Neural cell (in vitro differentiated cells): ENCODE measurements around the gene CNIH1. TPM values are rescaled to one million over a fixed set of nuclear protein-coding genes. Genes with fewer than 3 reads are reported as not detected.

ENCODE experiments used
- H2AFZ ChIP-seq: fragments of 200-600, 300-800 bp; sonication (generic), shearing (Covaris generic); 2 replicates; pipeline ENCODE4 v1.6.0; 2014; ENCODE audit warnings: low read depth, mild to moderate bottlenecking, antibody characterized with exemption, low read length, moderate library complexity
- H3F3A ChIP-seq: fragments of 200-600 bp; shearing (Covaris generic); 2 replicates; pipeline ENCODE4 v1.6.1; 2016; ENCODE audit warnings: mild to moderate bottlenecking, moderate library complexity, mixed read lengths, antibody characterized with exemption, low read length; ENCODE audit not compliant: insufficient read depth, poor library complexity, severe bottlenecking
- H3K27ac ChIP-seq: fragments of 200-600, 300-800 bp; sonication (generic), shearing (Covaris generic); 2 replicates; pipeline ENCODE4 v1.5.1; 2014; ENCODE audit warnings: mild to moderate bottlenecking, low read length, moderate library complexity
- H3K27me3 ChIP-seq: fragments of 300-800, 200-600 bp; sonication (generic), shearing (Covaris generic); 2 replicates; pipeline ENCODE4 v1.6.0; 2014; ENCODE audit warnings: mild to moderate bottlenecking, low read depth, low read length, moderate library complexity; ENCODE audit not compliant: insufficient read depth
- H3K36me3 ChIP-seq: fragments of 300-800, 200-600 bp; sonication (generic), shearing (Covaris generic); 2 replicates; pipeline ENCODE4 v1.5.1; 2014; ENCODE audit warnings: mild to moderate bottlenecking, antibody characterized with exemption, low read length, moderate library complexity; ENCODE audit not compliant: insufficient read depth
- H3K4me2 ChIP-seq: fragments of 300-800, 200-600 bp; sonication (generic), shearing (Covaris generic); 2 replicates; pipeline ENCODE4 v1.6.0; 2014; ENCODE audit warnings: mild to moderate bottlenecking, low read length
- H3K4me3 ChIP-seq: fragments of 300-800, 200-600 bp; sonication (generic), shearing (Covaris generic); 2 replicates; pipeline ENCODE4 v1.5.1; 2014; ENCODE audit warnings: mild to moderate bottlenecking, low read length, moderate library complexity
- H3K79me2 ChIP-seq: fragments of 200-600 bp; shearing (Covaris generic); replicated peaks from 2 replicates; pipeline ENCODE4 v1.6.0; 2014; ENCODE audit warnings: mild to moderate bottlenecking, low read length, moderate library complexity; ENCODE audit not compliant: insufficient read depth
- H3K9ac ChIP-seq: fragments of 300-800, 200-600 bp; sonication (generic), shearing (Covaris generic); 2 replicates; pipeline ENCODE4 v1.6.1; 2016; ENCODE audit warnings: mild to moderate bottlenecking, low read length, mixed read lengths
- H3K9me2 ChIP-seq: fragments of 200-600 bp; shearing (Covaris generic); 2 replicates; pipeline ENCODE4 v1.6.1; 2016; ENCODE audit warnings: mild to moderate bottlenecking, low read length, mixed read lengths; ENCODE audit not compliant: insufficient read depth
- H3K9me3 ChIP-seq: fragments of 200-600, 300-800 bp; sonication (generic), shearing (Covaris generic); 2 replicates; pipeline ENCODE4 v1.6.1; 2016; ENCODE audit warnings: mild to moderate bottlenecking, mixed run types, low read length, moderate library complexity, mixed read lengths
- H4K20me1 ChIP-seq: fragments of 200-600 bp; shearing (Covaris generic); 2 replicates; pipeline ENCODE4 v1.6.1; 2016; ENCODE audit warnings: mild to moderate bottlenecking, mixed run types; ENCODE audit not compliant: insufficient read depth
- CTCF ChIP-seq: fragments of 450-650 bp; IDR thresholded peaks from 2 replicates; pipeline ENCODE4 v1.5.1; 2014; ENCODE audit warnings: antibody characterized with exemption, mild to moderate bottlenecking, moderate library complexity; ENCODE audit not compliant: poor library complexity, severe bottlenecking
- EP300 ChIP-seq: fragments of 450-650 bp; conservative IDR thresholded peaks from 2 replicates; pipeline ENCODE4 v1.6.1; 2014; ENCODE audit warnings: antibody characterized with exemption, mild to moderate bottlenecking, moderate library complexity; ENCODE audit not compliant: poor library complexity, severe bottlenecking
- EZH2 ChIP-seq: fragments of 200-600, 300-800 bp; shearing (Covaris generic), sonication (generic); IDR thresholded peaks from 2 replicates; pipeline ENCODE4 v1.6.1; 2014; ENCODE audit warnings: antibody characterized with exemption, low read length, borderline replicate concordance, mild to moderate bottlenecking; ENCODE audit not compliant: insufficient read depth, poor library complexity, severe bottlenecking
- MXI1 ChIP-seq: fragments of 450-650 bp; conservative IDR thresholded peaks from 2 replicates; pipeline ENCODE4 v1.6.1; 2014; ENCODE audit warnings: antibody characterized with exemption, mild to moderate bottlenecking; ENCODE audit not compliant: poor library complexity, severe bottlenecking
- POLR2AphosphoS5 ChIP-seq: IDR thresholded peaks from 2 replicates; pipeline ENCODE4 v1.6.1; 2012
- RAD21 ChIP-seq: fragments of 450-650 bp; conservative IDR thresholded peaks from 2 replicates; pipeline ENCODE4 v1.6.1; 2014; ENCODE audit warnings: antibody characterized with exemption, mild to moderate bottlenecking, moderate library complexity
- REST ChIP-seq: IDR thresholded peaks from 2 replicates; pipeline ENCODE4 v1.6.1; 2012; ENCODE audit warnings: borderline replicate concordance
- SMC3 ChIP-seq: fragments of 450-650 bp; conservative IDR thresholded peaks from 2 replicates; pipeline ENCODE4 v1.6.1; 2014; ENCODE audit warnings: antibody characterized with exemption, mild to moderate bottlenecking, moderate library complexity; ENCODE audit not compliant: poor library complexity
- TAF1 ChIP-seq: IDR thresholded peaks from 2 replicates; pipeline ENCODE4 v1.6.1; 2012; ENCODE audit warnings: low read depth
- polyA plus RNA-seq: library from polyadenylated mRNA; depleted of rRNA; stranded (reverse); fragments of >200 nt; gene quantifications from 2 replicates; pipeline ENCODE4 v1.2.3, GENCODE V29; 2014

The CNIH1 gene
- polyA plus RNA-seq, 1 donor from 2014 or later: 125 TPM

- Histone ChIP-seq H4K20me1 (no peaks in the 10 kb centered on the region), H3K9me2 (no peaks in the 10 kb centered on the region), H3K4me2 (no peak overlapping the region), H3K9me3 (no peaks in the 10 kb centered on the region), H3K4me3 (no peak overlapping the region), H3K9ac (no peak overlapping the region), H3F3A (no peaks in the 10 kb centered on the region), H3K79me2 (no peaks in the 10 kb centered on the region), H3K27ac (no peak overlapping the region), H2AFZ (no peak overlapping the region), H3K36me3 (no peaks in the 10 kb centered on the region), H3K27me3 (no peaks in the 10 kb centered on the region)
- TF ChIP-seq SMC3: no peak
- no peak for TF ChIP-seq RAD21
- TF ChIP-seq TAF1: no peak
- TF ChIP-seq EZH2: no peak
- no peak for TF ChIP-seq POLR2AphosphoS5
- no peak for TF ChIP-seq EP300
- no peak for TF ChIP-seq REST
- no peak for TF ChIP-seq MXI1
- no peak for TF ChIP-seq CTCF
Measured at GRCh38 chr14:54377501-54377900, 63.7 kb downstream of the CNIH1 start.

DNA sequence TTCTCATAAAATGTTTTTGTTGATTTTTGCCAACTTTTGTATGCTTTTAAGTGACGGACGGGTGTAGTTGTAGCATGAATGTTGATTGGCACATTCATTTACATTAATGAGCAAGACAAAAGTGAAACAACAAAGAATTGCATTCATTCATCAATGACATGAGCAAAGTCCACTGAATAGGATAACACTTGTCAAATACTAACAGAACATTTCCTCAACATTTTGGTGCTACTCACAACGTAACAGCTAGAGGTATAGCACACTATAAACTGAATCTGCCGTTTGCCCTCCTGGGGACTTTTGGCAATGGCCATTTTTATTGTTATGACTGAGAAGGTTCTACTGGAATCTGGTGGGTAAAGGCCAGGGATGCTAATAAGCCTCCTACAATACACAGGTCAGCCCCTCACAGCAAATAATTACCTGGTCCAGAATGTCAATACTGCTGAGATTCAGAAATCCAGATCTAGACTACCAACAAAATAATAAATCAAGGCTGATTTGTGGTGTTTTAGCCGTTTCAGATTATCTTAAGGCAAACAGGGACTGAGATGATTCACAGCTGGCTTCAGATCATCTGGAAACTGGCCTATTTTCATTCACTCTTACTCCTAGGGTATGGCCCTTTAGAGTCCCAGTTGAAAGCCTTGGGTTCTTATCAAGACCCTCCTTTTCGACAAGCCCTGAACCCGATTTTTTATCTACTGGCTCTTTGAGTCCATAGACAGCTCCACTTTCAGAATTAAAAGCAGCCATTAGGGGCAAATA is 66.9 kb downstream of the CNIH1 start:
- H3K9me2 ChIP-seq: no peaks in the 10 kb centered on the region
- no peak overlapping the region for H3K27ac ChIP-seq
- no peak overlapping the region for H3K4me3 ChIP-seq
- H4K20me1 ChIP-seq: no peaks in the 10 kb centered on the region
- no peaks in the 10 kb centered on the region for H3K36me3 ChIP-seq
- H3K27me3 ChIP-seq: no peaks in the 10 kb centered on the region
- TF ChIP-seq EP300: no peak
- no peak overlapping the region for H3K4me2 ChIP-seq
- no peaks in the 10 kb centered on the region for H3F3A ChIP-seq
- no peak overlapping the region for H2AFZ ChIP-seq
- no peak overlapping the region for H3K9ac ChIP-seq
- no peaks in the 10 kb centered on the region for H3K9me3 ChIP-seq
- no peaks in the 10 kb centered on the region for H3K79me2 ChIP-seq

Other genes with a start within 250 kb of the CNIH1 start
- 0.94 and 5.9 TPM in 2 replicates for gene CDKN3, start 44.4 kb downstream of the CNIH1 start, polyA plus RNA-seq
- 98.6 and 208 TPM in 2 replicates for gene GMFB, start 47.6 kb upstream of the CNIH1 start, polyA plus RNA-seq
- 30.0 and 31.0 TPM in 2 replicates for gene CGRRF1, start 68.5 kb upstream of the CNIH1 start, polyA plus RNA-seq
- gene SAMD4A, start 125.8 kb upstream of the CNIH1 start, polyA plus RNA-seq: 0.66 and 1.0 TPM in 2 replicates